Measurements from ENCODE around the gene PPP2R3A. TPM values are rescaled to one million over a fixed set of nuclear protein-coding genes. Genes with fewer than 3 reads are reported as not detected.

PPP2R3A gene
- total RNA-seq, 4 donors from 2014 or later, result 34.7 to 73.4 (median 38.8) TPM

- Histone ChIP-seq H3K27me3 (no peaks in the 10 kb centered on the region), H3K9me3 (no peaks in the 10 kb centered on the region), H3K27ac (peak overlapping the region; percentile 99 to 100 (median 100)), H3K4me3 (peak overlapping the region; percentile 72 to 96 (median 86)), H3K4me1 (peaks cover 23 to 54% (median 42%) of the 10 kb centered on the region in 4 donors), H3K36me3 (no peaks in the 10 kb centered on the region)
- 0% methylated on average over 19 to 47 of the region's 47 CpGs for WGBS, 2 donors (ENCODE audit: low coverage in 1 of 2)
- TF ChIP-seq EP300 (IDR thresholded peaks at IDR 0.05; ENCODE audit: low read depth), result no peak
- TF ChIP-seq POLR2A (IDR thresholded peaks at IDR 0.05), result no peak
- TF ChIP-seq CTCF (IDR thresholded peaks at IDR 0.05), result peak in 1 of 5 experiments; percentile 6
- TF ChIP-seq POLR2AphosphoS5 (IDR thresholded peaks at IDR 0.05), result no peak
- peak; percentile 52 for DNase-seq
- intact Hi-C loops (cut with DNase I; ENCODE audit: low total_unique reads) (loop anchor here (10.0 kb wide), 1 partner anchor 60 kb away; the partner anchor contains the start of gene PCCB), in situ Hi-C loops (cut with MboI; ENCODE audit: low pct_ligation_motif_present in 1 of 4, low pct_unique_long_range_greater_than_20kb in 1 of 4, low sequenced_read_pairs in 3 of 4) (no loop called here)
Observed at GRCh38 chr3:136194409-136195257, 229.1 kb downstream of the PPP2R3A start.

GRCh38 chr3:136195258-136196063, 229.9 kb downstream of the PPP2R3A start:
- Histone ChIP-seq H3K27ac (peak overlapping the region; percentile 99 to 100 (median 100)), H3K4me1 (peaks cover 19 to 46% (median 41%) of the 10 kb centered on the region in 4 donors), H3K4me3 (peak overlapping the region; percentile 72 to 96 (median 86)), H3K36me3 (no peaks in the 10 kb centered on the region), H3K27me3 (no peaks in the 10 kb centered on the region), H3K9me3 (no peaks in the 10 kb centered on the region)
- intact Hi-C loops (cut with DNase I; ENCODE audit: low total_unique reads), result loop anchor here (10.0 kb wide), 1 partner anchor 59 kb away; the partner anchor contains the start of gene PCCB
- TF ChIP-seq POLR2A (IDR thresholded peaks at IDR 0.05) (peak; percentile 49), POLR2AphosphoS5 (IDR thresholded peaks at IDR 0.05) (peak; percentile 22 to 57 (median 28)), CTCF (IDR thresholded peaks at IDR 0.05) (no peak), EP300 (IDR thresholded peaks at IDR 0.05; ENCODE audit: low read depth) (no peak)
- WGBS, 2 donors (ENCODE audit: low coverage in 1 of 2), result 0% methylated on average over 55 of the region's 103 CpGs; no CpG with 5 or more reads in 1 of the 2 donors
- DNase-seq, result peak; percentile 67
- in situ Hi-C loops (cut with MboI; ENCODE audit: low pct_ligation_motif_present in 1 of 4, low pct_unique_long_range_greater_than_20kb in 1 of 4, low sequenced_read_pairs in 3 of 4), result no loop called here

- intact Hi-C loops (cut with DNase I; ENCODE audit: low total_unique reads), result loop anchor here (10.0 kb wide), 1 partner anchor 59 kb away; the partner anchor contains the start of gene PCCB
- TF ChIP-seq EP300 (IDR thresholded peaks at IDR 0.05; ENCODE audit: low read depth) (no peak), POLR2AphosphoS5 (IDR thresholded peaks at IDR 0.05) (peak in 2 of 3 donors; percentile 41 to 77), POLR2A (IDR thresholded peaks at IDR 0.05) (peak; percentile 67)
- in situ Hi-C loops (cut with MboI; ENCODE audit: low pct_ligation_motif_present in 1 of 4, low pct_unique_long_range_greater_than_20kb in 1 of 4, low sequenced_read_pairs in 3 of 4), result no loop called here
- Histone ChIP-seq H3K4me1 (peaks cover 17 to 40% (median 35%) of the 10 kb centered on the region in 4 donors), H3K4me3 (peak within 1 kb of the TSS; percentile 72 to 96 (median 86)), H3K9me3 (no peaks in the 10 kb centered on the region), H3K36me3 (no peaks in the 10 kb centered on the region), H3K27ac (peak within 1 kb of the TSS; percentile 99 to 100 (median 100)), H3K27me3 (no peaks in the 10 kb centered on the region)
- WGBS, 2 donors (ENCODE audit: low coverage in 1 of 2), result 0% methylated on average over 1 to 34 of the region's 37 CpGs
- peak; percentile 79 for DNase-seq
Observed at GRCh38 chr3:136196064-136196400, 230.5 kb downstream of the PPP2R3A start, which contains the start of gene MSL2. MSL2 (minus strand) TSS chr3:136196335; CDS start chr3:136195113, 1,222 bp downstream.

DNA sequence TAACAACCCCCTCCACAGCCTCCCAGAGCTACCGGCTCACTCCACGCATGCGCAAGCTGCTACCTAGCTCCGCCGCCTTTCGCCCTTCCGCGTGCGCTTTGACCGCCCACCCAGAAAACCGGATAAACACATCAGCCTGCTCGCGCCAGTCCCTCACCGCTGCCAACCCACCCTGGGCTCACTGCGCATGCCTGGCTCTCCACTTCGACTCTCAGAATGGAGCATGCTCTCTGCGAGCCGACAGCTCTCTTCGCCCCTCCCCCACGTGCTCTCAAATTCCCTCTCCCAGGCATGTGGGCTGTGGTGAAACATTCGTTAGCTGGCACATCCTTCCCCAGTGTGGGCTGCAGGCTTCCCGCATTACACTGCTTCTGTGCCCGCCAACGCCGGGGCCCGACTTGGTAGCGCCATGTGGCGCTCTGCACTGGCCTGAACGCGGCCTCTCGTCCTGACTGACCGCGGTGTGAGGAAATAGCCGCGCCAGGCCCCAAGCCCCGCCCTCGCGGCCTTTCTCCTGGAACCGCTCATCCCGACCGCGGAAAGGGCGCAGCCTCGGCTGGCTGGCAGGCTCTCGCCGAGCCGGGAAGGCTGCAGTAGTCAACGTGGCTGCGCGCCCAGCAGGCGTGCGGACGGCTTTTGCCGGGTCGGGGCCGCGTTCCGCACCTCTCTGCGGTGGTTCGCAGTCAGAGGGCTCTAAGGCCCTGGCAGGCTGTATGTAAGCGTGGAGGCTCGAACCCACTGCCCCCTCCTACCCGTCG, 231.1 kb downstream of the PPP2R3A start:
- Histone ChIP-seq H3K36me3 (no peaks in the 10 kb centered on the region), H3K27me3 (no peaks in the 10 kb centered on the region), H3K27ac (peak overlapping the region; percentile 99 to 100 (median 100)), H3K4me3 (peak overlapping the region; percentile 72 to 96 (median 86)), H3K9me3 (no peaks in the 10 kb centered on the region), H3K4me1 (peaks cover 11 to 35% (median 30%) of the 10 kb centered on the region in 4 donors)
- DNase-seq, result peak; percentile 99
- WGBS, 2 donors (ENCODE audit: low coverage in 1 of 2), result 0% methylated on average over 53 of the region's 64 CpGs; no CpG with 5 or more reads in 1 of the 2 donors
- TF ChIP-seq EP300 (IDR thresholded peaks at IDR 0.05; ENCODE audit: low read depth), result no peak
- TF ChIP-seq POLR2AphosphoS5 (IDR thresholded peaks at IDR 0.05), result peak; percentile 59 to 86 (median 70)
- TF ChIP-seq CTCF (IDR thresholded peaks at IDR 0.05), result peak in 1 of 5 experiments; percentile 21
- TF ChIP-seq POLR2A (IDR thresholded peaks at IDR 0.05), result peak; percentile 78
- in situ Hi-C loops (cut with MboI; ENCODE audit: low pct_ligation_motif_present in 1 of 4, low pct_unique_long_range_greater_than_20kb in 1 of 4, low sequenced_read_pairs in 3 of 4), result no loop called here
- intact Hi-C loops (cut with DNase I; ENCODE audit: low total_unique reads), result loop anchor here (10.0 kb wide), 1 partner anchor 58 kb away; the partner anchor contains the start of gene PCCB

All from transverse colon (tissue), 4 donors.